Aorta (tissue), 5 donors: Measurements from ENCODE around the gene PIAS2. TPM values are rescaled to one million over a fixed set of nuclear protein-coding genes. Genes with fewer than 3 reads are reported as not detected.

ENCODE experiments used
- ATAC-seq: fragments of 200-7000 bp; cut with Tn5 transposase; one replicate; pipeline ENCODE4 v1.9.1; 2022; ENCODE audit warnings: moderate library complexity; ENCODE audit not compliant: low FRiP score
- DNase-seq, 2 donors: peaks; one replicate each; pipeline ENCODE4 v3.0.0-alpha.2; 2020
- H3K27ac ChIP-seq, 2 donors: one replicate each; pipeline ENCODE4 v1.5.1; 2013; ENCODE audit warnings: low read length in 2 of 2, mild to moderate bottlenecking in 2 of 2, moderate library complexity in 2 of 2, control low read depth in 1 of 2, inconsistent platforms in 1 of 2, low read depth in 1 of 2
- H3K27me3 ChIP-seq, 2 donors: one replicate each; pipeline ENCODE4 v1.6.1; 2013; ENCODE audit warnings: control low read depth in 1 of 2, low read length in 1 of 2, mild to moderate bottlenecking in 1 of 2, moderate library complexity in 1 of 2; ENCODE audit not compliant: insufficient read depth in 2 of 2, control insufficient read depth in 1 of 2
- H3K36me3 ChIP-seq, 2 donors: one replicate each; pipeline ENCODE4 v1.6.1; 2013; ENCODE audit warnings: control low read depth in 1 of 2, low read length in 1 of 2, mild to moderate bottlenecking in 1 of 2; ENCODE audit not compliant: insufficient read depth in 2 of 2, control insufficient read depth in 1 of 2
- H3K4me1 ChIP-seq, 2 donors: one replicate each; pipeline ENCODE4 v1.6.1; 2013; ENCODE audit warnings: low read length in 2 of 2, control low read depth in 1 of 2, mild to moderate bottlenecking in 1 of 2, moderate library complexity in 1 of 2; ENCODE audit not compliant: insufficient read depth in 2 of 2, control insufficient read depth in 1 of 2
- H3K4me3 ChIP-seq, 2 donors: one replicate each; pipeline ENCODE4 v1.5.1; 2013; ENCODE audit warnings: low read length in 2 of 2, control low read depth in 1 of 2, mild to moderate bottlenecking in 1 of 2
- H3K9me3 ChIP-seq: one replicate; pipeline ENCODE4 v1.6.1; 2013; ENCODE audit warnings: mild to moderate bottlenecking, low read length; ENCODE audit not compliant: control insufficient read depth
- WGBS, 2 donors: extraction: QIAGEN DNeasy Blood & Tissue Kit; methylation state at CpG; one replicate each; pipeline ENCODE4 v1.1.7; 2013; 5-methylcytosine and 5-hydroxymethylcytosine counted together
- intact Hi-C, 2 donors: fragments of 100-400 bp; cut with DNase I; formaldehyde crosslinking; loops; one replicate each; pipeline versions ENCODE4 v1.14.2 to v1.15.0; 2022
- polyA plus RNA-seq, 2 donors: library from polyadenylated mRNA; stranded (reverse); fragments of 200-250 nt; gene quantifications; one replicate each; pipeline ENCODE4 v1.2.3, GENCODE V29; 2013
- total RNA-seq, 2 donors: library from RNA; stranded (reverse); fragmentation: NEBNext Ultra II Directional; extraction: Animal tissue kit (Norgen Biotek cat#: 25700); gene quantifications; one replicate each; pipeline ENCODE4 v1.2.1, GENCODE V29; 2021
- donor health status: healthy with polysubstance abuse.
- donor health status: Bipolar disorder and iron deficiency.
- donor health status: DM: no; HTN: no; CAD: no.
- donor health status: DM: no; HTN: no; CAD: no.
- donor health status: DM: yes; HTN: yes; CAD: no.

The PIAS2 gene
- total and polyA plus RNA-seq, 4 donors = 5.0 to 45.5 (median 24.9) TPM

- no peaks in the 10 kb centered on the region for H3K9me3 ChIP-seq
- DNase-seq (no peak), ATAC-seq (no peak)
- WGBS, 2 donors = 6 to 7% methylated on average over 17 of the region's 17 CpGs
- H3K36me3 ChIP-seq = no peaks in the 10 kb centered on the region
- H3K4me1 ChIP-seq = no peaks in the 10 kb centered on the region
- H3K27ac ChIP-seq = no peak overlapping the region
- intact Hi-C loops = no loop called here
- no peaks in the 10 kb centered on the region for H3K27me3 ChIP-seq
- H3K4me3 ChIP-seq = no peak overlapping the region
These were observed 161.8 kb downstream of the PIAS2 start for GRCh38 chr18:46755315-46756024.

GRCh38 chr18:46754661-46755292 is 162.5 kb downstream of the PIAS2 start:
- Histone ChIP-seq H3K4me3 (no peak overlapping the region), H3K36me3 (no peaks in the 10 kb centered on the region), H3K9me3 (no peaks in the 10 kb centered on the region), H3K4me1 (no peaks in the 10 kb centered on the region), H3K27me3 (no peaks in the 10 kb centered on the region), H3K27ac (no peak overlapping the region)
- no peak for DNase-seq
- ATAC-seq = no peak
- WGBS, 2 donors = 34 to 44% methylated on average over 13 of the region's 13 CpGs
- intact Hi-C loops = no loop called here

- intact Hi-C loops = no loop called here
- Histone ChIP-seq H3K27me3 (no peaks in the 10 kb centered on the region), H3K4me3 (no peak overlapping the region), H3K27ac (no peak overlapping the region), H3K9me3 (no peaks in the 10 kb centered on the region), H3K36me3 (no peaks in the 10 kb centered on the region), H3K4me1 (no peaks in the 10 kb centered on the region)
- DNase-seq = no peak
- no peak for ATAC-seq
- WGBS, 2 donors = 69 to 73% methylated on average over 3 of the region's 3 CpGs
These were observed 163.1 kb downstream of the PIAS2 start for GRCh38 chr18:46754188-46754587.

Other genes starting within 250 kb of the PIAS2 start
- gene ST8SIA5, start 160.5 kb downstream of the PIAS2 start, total RNA-seq = under 1 TPM; 0.29 to 0.42 TPM
- gene ST8SIA5, start 160.5 kb downstream of the PIAS2 start, polyA plus RNA-seq = under 1 TPM in 1 of 2 donors, not detected in 1; 0.08 TPM
- 1 to 10 TPM; 1.8 to 3.2 TPM for gene KATNAL2, start 95 bp upstream of the PIAS2 start, total RNA-seq
- gene KATNAL2, start 95 bp upstream of the PIAS2 start, polyA plus RNA-seq = 1 to 10 TPM; 1.6 to 1.8 TPM
- gene ELOA2, start 118.1 kb upstream of the PIAS2 start, total RNA-seq = not detected
- not detected for gene ELOA2, start 118.1 kb upstream of the PIAS2 start, polyA plus RNA-seq
- 10 to 100 TPM; 30.1 to 34.1 TPM for gene HDHD2, start 233.0 kb upstream of the PIAS2 start, total RNA-seq
- gene HDHD2, start 233.0 kb upstream of the PIAS2 start, polyA plus RNA-seq = 10 to 100 TPM; 19.2 to 26.2 TPM